GM12892 (cell line): ENCODE data around the gene ERCC4.
A peak's percentile ranks its signal among the peaks of the same experiment; 100 is the strongest.

Experiments used
- DNase-seq: peaks from one replicate; pipeline ENCODE4 v3.0.0; 2011; ENCODE audit not compliant: insufficient read length
- FAIRE-seq: peaks from 2 replicates; lab custom pipeline; 2011; peaks lifted over from hg19 to GRCh38; lab: Jason Lieb, UNC
- POLR2A ChIP-seq: IDR thresholded peaks from 2 replicates; pipeline ENCODE4 v1.6.1; 2011; ENCODE audit warnings: low read depth, low read length, control low read depth
- POLR2AphosphoS5 ChIP-seq: IDR thresholded peaks from 2 replicates; pipeline ENCODE4 v1.6.1; 2011; ENCODE audit warnings: low read depth, low read length, control low read depth
- TAF1 ChIP-seq: IDR thresholded peaks from 2 replicates; pipeline ENCODE4 v1.6.1; 2011; ENCODE audit warnings: low read depth, mild to moderate bottlenecking, control low read depth, low read length, borderline replicate concordance

Gene ERCC4

DNA sequence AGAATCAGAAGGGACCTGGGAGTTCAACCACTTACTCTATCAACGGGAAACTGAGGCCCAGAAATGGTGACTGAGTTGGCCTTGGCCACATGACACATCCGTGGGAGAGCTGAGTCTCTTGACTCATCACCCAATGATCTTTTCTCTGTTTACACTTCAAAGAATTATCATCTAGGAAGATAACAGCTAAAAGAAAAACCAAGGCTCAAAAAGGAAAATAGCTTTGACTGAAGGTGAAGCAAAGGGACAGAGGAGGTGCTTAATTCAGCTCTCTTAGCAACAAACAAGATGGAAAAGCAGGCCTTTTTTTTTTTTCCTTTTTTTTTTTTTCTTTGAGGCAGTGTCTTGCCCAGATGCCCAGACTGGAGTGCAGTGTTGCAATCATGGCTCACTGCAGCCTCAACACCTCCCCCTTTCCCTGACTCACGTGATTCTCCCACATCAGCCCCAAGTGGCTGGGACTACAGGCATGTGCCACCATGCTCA, 16.7 kb downstream of the ERCC4 start:
- TF ChIP-seq POLR2AphosphoS5 (no peak), POLR2A (no peak), TAF1 (no peak)
- DNase-seq: no peak
- no peak for FAIRE-seq

DNA sequence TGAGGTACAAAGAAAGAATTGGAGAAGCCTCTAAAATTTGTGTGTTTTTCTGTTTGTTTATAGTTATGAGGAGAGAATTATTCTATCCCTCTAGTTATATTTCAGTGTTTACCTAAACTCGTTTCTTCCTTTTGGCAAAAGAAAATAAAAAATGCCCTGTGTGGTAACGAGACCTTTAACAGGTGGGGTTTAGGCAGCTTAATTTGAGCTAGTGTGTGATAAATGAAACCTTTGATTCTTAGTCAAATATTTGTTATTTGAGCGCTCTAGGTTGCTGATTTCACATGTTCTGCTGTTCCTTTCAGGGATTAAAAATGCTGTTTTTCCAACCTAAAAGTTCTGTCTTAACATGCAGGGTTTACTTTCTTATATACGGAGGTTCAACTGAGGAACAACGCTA, 17.5 kb downstream of the ERCC4 start:
- DNase-seq: no peak
- TF ChIP-seq TAF1 (no peak), POLR2AphosphoS5 (no peak), POLR2A (no peak)
- FAIRE-seq: no peak

DNA sequence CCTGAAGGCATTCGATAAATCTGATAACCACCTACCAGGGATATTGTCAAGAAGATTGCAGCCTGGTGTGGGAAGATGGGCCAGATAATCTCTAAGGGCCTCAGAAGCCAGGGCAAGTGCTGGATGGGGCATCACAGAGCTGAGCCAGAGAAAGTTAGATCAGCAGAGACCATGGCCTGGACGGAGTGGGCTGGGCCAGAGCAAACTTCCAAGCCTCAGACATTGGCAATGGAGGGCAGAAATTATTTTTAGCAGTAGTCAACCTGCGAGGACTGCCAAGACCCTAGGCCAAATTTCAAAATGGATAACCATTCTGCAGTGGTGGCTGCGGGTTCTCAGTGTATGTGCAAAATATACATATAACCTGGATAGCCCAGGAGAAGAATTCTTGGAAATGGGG, 18.5 kb downstream of the ERCC4 start:
- TF ChIP-seq POLR2AphosphoS5 (no peak), POLR2A (no peak), TAF1 (no peak)
- FAIRE-seq (no peak), DNase-seq (no peak)

DNA sequence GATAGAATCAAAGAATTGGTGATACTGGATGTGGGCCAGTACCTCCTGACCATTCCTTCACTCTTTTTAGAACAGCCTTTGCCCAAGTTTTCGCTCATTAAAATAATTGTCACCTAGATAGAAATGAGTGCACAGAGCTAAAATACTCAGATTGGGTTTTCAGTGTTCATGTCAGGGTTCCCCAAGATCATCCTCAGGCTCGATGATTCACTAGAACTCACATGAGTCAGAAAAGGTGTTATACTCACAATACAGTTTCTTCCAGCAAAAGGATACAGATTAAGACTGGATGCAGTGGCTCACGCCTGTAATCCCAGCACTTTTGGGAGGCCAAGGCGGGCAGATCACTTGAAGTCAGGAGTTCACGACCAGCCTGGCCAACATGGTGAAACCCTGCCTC, 19.9 kb downstream of the ERCC4 start:
- FAIRE-seq (no peak), DNase-seq (no peak)
- no peak for TF ChIP-seq TAF1
- no peak for TF ChIP-seq POLR2AphosphoS5
- TF ChIP-seq POLR2A: no peak

DNA sequence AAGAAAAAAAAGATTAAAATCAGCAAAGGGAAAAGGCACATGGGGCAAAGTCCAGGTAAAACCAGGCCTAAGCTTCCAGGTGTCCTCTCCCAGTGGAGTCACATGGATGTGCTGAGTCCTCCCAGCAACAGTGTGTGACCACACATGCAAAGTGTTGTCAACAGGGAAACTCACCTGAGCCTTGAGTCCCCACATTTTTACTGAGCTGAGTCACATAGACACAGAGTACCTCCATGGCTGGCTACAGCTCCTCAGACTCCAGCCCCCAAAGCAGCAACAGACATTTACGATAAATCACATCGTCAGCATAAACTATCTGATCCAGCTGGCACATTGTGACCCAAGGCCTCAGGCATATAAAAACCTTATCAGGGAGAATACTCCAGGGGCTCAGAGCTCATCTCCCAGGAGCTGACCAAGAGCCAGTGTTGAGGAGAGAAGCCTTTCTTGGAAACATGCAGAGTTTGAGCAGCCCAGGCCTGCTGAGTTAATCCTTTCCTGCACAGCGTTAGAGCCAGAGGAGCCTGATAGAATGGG, 20.5 kb downstream of the ERCC4 start:
- DNase-seq: no peak
- FAIRE-seq: no peak
- TF ChIP-seq POLR2AphosphoS5: no peak
- no peak for TF ChIP-seq POLR2A
- TF ChIP-seq TAF1: no peak

DNA sequence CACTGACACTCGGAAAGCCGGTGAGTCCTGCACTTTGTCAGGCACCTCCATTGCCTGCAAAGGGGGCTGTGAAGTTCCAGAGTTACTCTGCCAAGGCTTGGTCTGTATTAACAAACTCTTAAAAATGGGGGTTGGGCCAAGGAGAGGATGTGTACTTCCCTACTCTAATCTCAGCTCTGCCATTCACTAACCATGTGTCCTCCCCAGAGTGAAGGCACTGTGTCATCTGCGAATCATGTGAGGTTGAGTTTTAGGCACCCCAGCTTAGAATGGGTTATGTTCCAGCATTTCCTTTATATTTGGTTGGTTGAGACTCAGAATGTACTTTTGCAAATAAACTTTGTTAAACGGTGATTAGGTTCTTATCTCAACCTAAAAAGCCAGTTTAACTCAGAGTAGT, 24.9 kb downstream of the ERCC4 start:
- FAIRE-seq (no peak), DNase-seq (no peak)
- no peak for TF ChIP-seq POLR2AphosphoS5
- no peak for TF ChIP-seq TAF1
- no peak for TF ChIP-seq POLR2A

DNA sequence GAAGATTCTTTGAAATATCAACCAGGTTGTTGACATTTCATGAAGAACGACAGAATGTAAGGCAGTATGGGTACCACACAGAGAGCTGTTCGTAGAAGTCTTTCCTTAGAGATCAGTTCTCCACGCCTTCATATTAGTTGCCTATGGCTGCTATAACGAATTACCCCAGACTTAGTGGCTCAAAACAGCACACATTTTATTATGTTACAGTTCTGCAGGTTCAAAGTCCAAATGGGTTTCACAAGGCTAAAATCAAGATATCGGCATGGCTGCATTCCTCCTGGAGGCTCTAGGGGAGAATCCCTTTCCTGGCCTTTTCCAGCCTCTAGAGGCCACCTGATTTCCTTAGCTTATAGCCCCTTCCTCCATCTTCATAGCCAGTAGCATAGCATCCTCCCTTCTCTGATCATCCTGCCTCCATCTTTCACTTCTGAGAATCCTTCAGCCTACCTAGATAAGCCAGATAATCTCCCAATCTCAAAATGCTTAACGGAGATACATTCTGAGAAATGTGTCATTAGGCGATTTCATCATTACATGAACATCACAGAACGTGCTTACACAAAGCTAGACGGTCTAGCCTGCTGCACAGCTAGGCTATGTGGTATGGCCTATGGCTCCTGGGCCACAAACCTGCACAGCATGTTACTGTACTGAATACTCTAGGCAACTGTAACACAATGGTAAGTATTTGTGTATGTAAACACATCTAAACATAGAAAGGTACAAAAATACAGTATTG, 26.0 kb downstream of the ERCC4 start:
- TF ChIP-seq TAF1 (no peak), POLR2AphosphoS5 (no peak), POLR2A (no peak)
- FAIRE-seq: no peak
- no peak for DNase-seq

DNA sequence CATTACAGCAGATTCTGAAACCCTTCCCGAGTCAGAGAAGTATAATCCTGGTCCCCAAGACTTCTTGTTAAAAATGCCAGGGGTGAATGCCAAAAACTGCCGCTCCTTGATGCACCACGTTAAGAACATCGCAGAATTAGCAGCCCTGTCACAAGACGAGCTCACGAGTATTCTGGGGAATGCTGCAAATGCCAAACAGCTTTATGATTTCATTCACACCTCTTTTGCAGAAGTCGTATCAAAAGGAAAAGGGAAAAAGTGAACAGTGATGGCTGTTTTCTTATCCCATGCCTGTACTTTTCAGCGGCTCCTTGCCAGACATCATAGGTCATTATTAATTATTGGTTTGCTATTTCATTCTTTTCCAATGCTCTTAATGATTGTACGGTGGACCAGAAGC, 28.1 kb downstream of the ERCC4 start:
- no peak for TF ChIP-seq POLR2A
- no peak for FAIRE-seq
- no peak for DNase-seq

DNA sequence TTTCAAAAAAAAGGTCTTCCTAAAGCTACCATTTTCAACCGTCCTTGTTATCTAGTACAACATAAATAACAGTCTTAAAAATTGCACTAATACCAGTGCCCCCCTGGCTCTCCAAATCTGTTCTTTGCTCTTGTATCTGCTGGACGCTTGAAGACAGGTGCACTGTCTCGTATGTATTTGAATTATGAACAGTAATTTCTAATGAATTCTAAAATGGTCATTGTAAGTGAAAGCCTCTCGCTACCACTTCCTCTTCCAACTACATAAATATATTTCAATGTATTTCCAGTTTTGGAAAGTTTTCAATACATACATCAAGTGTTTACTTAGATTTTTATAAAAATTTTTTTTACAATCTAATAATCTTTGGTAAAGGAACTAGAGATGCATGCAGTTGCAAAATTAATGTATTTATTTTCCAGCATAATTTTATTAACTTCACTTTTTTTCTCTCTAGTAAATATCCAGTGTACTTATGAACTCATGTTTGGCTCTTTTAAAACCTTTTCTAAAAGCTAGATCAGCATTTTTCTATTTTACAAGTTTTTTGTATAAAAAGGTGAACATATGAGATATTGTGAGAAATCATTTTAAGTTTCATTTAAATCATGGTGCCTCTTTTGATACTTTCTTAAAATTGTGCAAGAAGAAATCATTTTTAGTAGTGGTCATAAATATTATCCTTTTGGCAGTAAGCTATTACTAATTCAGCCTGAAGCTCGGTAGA, 31.0 kb downstream of the ERCC4 start:
- DNase-seq (no peak), FAIRE-seq (peak; percentile 44)
- no peak for TF ChIP-seq POLR2A

DNA sequence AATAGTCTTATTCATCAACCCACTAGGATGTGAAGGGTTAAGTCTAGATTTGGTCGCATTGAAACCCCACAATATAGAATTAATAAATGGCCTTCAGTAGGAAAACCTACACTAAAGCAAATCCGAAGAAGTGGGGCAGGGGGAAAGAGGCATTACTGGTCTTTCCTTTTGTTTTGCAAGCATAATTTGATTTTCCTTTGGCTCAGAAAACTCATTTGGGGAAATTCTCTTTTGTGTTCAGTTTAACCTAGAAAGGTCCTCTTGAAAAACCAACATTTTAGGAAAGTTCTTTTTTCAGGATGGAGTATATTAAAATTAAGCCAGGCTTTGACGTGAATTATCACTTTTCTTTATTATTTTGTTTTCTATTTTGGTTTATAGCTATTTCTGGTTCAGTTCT, 31.7 kb downstream of the ERCC4 start:
- FAIRE-seq: no peak
- DNase-seq: no peak
- TF ChIP-seq TAF1: no peak
- no peak for TF ChIP-seq POLR2AphosphoS5
- TF ChIP-seq POLR2A: no peak

DNA sequence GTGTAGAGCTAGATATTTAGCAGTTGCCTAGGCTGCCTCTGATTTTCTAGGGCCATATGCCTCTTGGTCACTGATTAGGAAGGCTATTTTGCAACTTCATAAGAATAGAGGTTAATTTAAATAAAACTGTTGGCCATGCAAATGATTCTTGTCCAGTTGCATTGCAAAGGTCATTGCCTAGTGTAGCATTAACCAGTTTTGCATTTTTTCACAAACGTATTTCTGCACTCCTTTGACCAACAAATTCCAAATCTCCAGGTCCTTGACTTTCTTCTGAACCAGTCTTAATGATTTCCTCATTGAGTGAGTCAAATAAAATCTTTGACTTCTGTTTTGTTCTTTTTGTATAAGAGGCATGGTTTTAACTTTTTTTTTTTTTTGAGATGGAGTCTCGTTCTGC, 33.5 kb downstream of the ERCC4 start:
- FAIRE-seq: no peak
- DNase-seq: no peak
- TF ChIP-seq POLR2AphosphoS5 (no peak), POLR2A (no peak), TAF1 (no peak)

DNA sequence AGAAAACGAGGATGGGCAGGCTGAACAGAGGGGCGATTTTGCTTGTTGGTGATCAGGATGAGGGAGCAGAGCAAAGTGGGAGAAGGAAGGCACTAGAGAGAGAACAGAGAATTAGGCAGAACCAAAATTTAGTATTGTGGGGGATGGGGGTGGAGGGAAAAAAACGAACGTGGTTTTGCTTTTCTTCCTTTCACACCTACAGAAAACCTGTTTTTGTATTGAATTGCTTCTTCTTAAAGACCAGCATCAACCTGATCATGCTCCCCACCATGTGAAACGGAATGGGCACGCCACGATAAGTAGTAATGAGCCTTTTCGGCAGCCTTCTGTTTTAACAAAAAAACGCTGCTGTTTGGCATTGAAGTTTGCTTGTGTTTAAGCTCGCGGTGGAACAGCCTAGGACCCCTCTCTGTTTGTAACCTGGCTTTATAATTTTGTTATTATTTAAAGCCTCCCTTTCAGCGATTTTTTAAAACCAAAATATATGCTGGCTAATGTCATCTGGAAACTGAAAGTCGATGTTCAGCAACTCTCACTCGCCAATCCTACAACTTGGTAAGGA, 36.8 kb downstream of the ERCC4 start:
- peak; percentile 82 for FAIRE-seq
- no peak for TF ChIP-seq TAF1
- TF ChIP-seq POLR2A: no peak
- TF ChIP-seq POLR2AphosphoS5: no peak
- no peak for DNase-seq
